H1 (cell line): ENCODE data around the gene DNAAF3. TPM values are rescaled to one million over a fixed set of nuclear protein-coding genes. Genes with fewer than 3 reads are reported as not detected.

Experiments
- HDAC6 ChIP-seq: IDR thresholded peaks from one replicate; pipeline ENCODE4 v1.7.1; 2012; ENCODE audit warnings: low read depth, mild to moderate bottlenecking, inconsistent platforms, low read length, moderate library complexity
- KDM4A ChIP-seq: IDR thresholded peaks from one replicate; pipeline ENCODE4 v1.7.1; 2012; ENCODE audit warnings: low read depth, mild to moderate bottlenecking, moderate library complexity, low read length, inconsistent platforms; ENCODE audit not compliant: severe bottlenecking
- RXRA ChIP-seq: IDR thresholded peaks from 2 replicates; pipeline ENCODE4 v1.6.1; 2011; ENCODE audit warnings: low read depth, mild to moderate bottlenecking, low read length, moderate library complexity; ENCODE audit not compliant: insufficient read depth
- SIRT6 ChIP-seq: IDR thresholded peaks from one replicate; pipeline ENCODE4 v1.7.1; 2012; ENCODE audit warnings: low read length, inconsistent platforms
- SIX5 ChIP-seq: IDR thresholded peaks from 2 replicates; pipeline ENCODE4 v1.6.1; 2011; ENCODE audit warnings: mild to moderate bottlenecking, low read depth, low read length
- SP4 ChIP-seq: IDR thresholded peaks from 2 replicates; pipeline ENCODE4 v1.6.1; 2012; ENCODE audit warnings: low read length, inconsistent platforms
- TBP ChIP-seq: IDR thresholded peaks from 2 replicates; pipeline ENCODE4 v1.6.1; 2011; ENCODE audit warnings: low read depth, low read length, improper control_type of control experiment
- polyA plus RNA-seq, 7 experiments: library from polyadenylated mRNA; depleted of rRNA in 3 of 7; stranded (reverse) in 5 of 7; unstranded in 2 of 7; fragments of >200 nt in 5 of 7; fragments of 200-250 nt in 2 of 7; gene quantifications; 1 replicate in 5 of 7; 2 replicates in 1 of 7; 4 replicates in 1 of 7; pipeline versions ENCODE4 v1.2.1 to v1.2.3, GENCODE V29; 2011 to 2013; ENCODE audit warnings: missing spikeins in 2 of 7, mixed read lengths in 2 of 7
- total RNA-seq: library from RNA; stranded (reverse); fragmentation: NEBNext Ultra II Directional; extraction: Animal tissue kit (Norgen Biotek cat#: 25700); gene quantifications from 2 replicates; pipeline ENCODE4 v1.2.1, GENCODE V29; 2021
- TF ChIP-seq, protein P1 (sequence below): IDR thresholded peaks from 2 replicates; pipeline ENCODE4 v1.6.1; 2012; ENCODE audit warnings: inconsistent platforms

DNAAF3 gene
- total and polyA plus RNA-seq, 2 of the 8 experiments (the other 6 are each of a cell fraction or from before 2014, with no cell fraction given) = 5.4 to 8.0 TPM

DNA sequence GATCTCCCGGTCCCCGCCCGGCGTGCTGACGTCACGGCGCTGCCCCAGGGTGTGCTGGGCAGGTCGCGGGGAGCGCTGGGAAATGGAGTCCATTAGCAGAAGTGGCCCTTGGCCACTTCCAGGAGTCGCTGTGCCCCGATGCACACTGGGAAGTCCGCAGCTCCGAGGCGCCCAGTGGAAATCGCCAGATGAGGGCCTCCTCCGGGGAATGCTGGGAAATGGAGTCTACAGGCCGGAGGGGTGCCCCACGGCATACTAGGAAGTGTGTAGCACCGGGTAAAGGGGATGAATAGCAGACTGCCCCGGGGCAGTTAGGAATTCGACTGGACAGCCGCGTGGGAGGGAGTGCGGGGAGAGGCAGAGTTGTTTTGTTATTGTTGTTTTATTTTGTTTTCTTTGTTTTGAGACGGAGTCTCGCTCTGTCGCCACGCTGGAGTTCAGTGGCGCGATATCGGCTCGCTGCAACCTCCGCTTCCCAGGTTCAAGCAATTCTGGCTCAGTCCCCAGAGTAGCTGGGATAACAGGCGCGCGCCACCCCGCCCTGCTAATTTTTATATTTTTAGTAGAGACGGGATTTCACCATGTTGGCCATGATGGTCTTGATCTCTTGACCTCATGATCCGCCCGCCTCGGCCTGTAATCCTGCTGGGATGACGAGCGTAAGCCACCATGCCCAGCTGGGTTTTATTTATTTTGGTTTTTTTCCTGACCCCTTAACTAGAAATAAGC, 48.6 kb downstream of the DNAAF3 start (continued):
- TF ChIP-seq KDM4A (no peak), TBP (no peak; the same call in 1 of the 2 replicates), SIX5 (peak; percentile 89), SP4 (0 out of 2 replicates have a peak, but pooled peaks have one; percentile 34), RXRA (no peak), HDAC6 (no peak), SIRT6 (no peak)
- TF ChIP-seq, protein P1, sequence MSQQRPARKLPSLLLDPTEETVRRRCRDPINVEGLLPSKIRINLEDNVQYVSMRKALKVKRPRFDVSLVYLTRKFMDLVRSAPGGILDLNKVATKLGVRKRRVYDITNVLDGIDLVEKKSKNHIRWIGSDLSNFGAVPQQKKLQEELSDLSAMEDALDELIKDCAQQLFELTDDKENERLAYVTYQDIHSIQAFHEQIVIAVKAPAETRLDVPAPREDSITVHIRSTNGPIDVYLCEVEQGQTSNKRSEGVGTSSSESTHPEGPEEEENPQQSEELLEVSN = no peak
